ENCODE data around the gene PIK3CG. TPM values are rescaled to one million over a fixed set of nuclear protein-coding genes. Genes with fewer than 3 reads are reported as not detected.
A peak's percentile ranks its signal among the peaks of the same experiment; 100 is the strongest.
"Not testable (repeated sequence)": the region's sequence is repeated elsewhere in the genome, so short reads cannot be mapped to it uniquely, and the experiment has no call there.

PIK3CG gene
- total RNA-seq, 1 donor from 2014 or later, result 4.1 TPM

DNA sequence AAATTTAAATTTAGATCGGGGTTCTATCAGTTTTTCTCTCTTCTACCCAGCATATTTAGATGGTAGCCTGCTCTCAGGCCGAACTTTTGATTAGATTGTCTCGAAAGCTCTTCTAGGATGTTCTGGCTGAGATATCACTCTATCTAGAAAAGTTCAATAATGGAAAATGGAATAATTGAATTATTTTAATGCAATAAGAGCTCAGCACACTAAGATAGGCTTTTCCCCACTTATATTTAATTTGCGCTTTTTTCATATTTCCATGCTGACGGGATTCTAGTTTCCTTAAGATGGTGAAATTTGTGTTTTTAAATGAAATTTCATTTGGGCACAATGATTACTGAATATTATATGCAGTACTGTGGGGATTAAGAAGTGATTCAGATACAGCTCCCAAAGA, 73.7 kb downstream of the PIK3CG start:
- DNase-seq, result no peak

DNA sequence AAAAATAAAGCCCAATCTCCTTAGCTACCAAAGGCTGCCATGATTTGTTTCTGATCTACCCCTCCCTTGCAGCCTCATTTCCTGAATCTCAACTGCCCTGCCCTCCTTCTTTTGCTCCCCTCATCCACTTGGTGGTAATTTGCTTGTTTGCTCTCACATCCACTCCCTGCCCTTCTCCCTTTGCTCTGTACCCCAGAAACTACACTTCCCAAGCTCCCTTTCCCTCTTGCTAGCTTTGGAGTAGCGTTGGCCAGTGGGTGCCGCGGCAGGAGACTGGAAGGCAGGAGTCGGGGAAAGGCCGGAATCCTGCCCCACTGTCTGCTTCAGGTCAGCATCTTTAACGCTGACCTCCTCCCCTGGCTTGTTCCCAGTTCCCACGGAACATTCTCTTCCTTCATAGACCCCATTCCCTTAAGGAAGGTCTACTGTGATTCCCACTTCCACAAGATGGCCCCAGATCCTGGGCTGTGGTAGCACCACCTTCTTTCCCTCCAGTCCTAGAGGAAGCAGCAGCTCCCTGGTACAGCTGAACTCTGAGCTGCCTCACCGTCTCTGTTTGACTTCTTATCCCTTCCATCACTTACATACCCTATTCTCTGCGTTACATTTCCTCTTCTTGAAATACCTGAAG, 79.1 kb downstream of the PIK3CG start:
- DNase-seq, result no peak

DNA sequence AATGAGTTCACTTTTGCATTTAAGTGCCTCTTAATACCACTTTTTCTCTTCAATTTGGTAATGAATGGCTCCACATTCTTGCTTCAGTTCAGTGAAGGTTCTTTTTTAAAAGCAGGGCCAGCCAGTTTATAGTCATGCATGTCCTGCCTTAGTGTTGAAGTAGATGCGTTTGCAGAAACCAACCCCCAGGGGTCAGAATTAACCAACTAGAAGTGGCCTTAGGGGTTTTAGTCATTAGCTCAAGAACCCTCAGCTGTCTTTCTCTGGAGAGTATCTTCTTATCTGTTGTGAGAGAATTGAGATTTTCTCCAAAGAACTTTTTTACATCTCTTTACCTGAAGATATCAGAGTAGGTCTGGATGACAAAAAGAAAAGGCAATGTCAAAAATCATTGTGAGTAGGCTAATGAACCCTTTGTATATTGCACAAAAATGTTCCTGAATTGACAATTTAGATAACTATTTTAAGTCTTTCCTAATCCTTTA, 82.2 kb downstream of the PIK3CG start:
- DNase-seq, result peak; percentile 91

DNA sequence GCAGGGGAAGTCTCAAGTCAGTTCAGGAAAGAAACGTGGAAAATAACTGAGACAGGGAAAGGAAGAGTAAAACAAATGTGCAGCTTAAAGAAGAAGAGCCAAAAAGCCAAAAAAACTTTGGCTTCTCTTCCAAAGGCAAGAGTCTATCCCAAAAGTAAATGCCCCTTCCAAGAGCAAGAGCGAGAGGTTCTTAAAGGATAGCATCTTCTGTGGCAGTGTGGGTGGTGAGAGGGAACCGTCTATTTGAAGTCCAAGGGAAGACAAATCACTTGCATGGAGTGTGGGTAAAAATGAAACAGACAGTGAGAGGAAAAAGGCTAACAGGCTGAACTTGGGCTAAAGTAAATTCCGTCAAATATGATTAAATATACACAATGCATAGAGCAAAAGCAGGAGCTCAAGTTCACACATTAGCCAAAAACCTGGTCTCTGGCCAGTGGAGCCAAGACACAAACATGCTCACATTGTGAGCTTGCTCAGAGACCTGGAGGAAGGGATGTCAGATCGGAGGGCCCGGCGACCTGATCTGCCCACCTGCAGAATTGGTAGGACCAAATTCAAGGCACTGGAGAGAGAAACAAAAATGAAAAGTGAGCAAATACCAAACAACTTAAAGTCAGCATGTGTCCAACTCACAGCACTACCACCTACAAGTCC, 87.0 kb downstream of the PIK3CG start:
- DNase-seq, result no peak

DNA sequence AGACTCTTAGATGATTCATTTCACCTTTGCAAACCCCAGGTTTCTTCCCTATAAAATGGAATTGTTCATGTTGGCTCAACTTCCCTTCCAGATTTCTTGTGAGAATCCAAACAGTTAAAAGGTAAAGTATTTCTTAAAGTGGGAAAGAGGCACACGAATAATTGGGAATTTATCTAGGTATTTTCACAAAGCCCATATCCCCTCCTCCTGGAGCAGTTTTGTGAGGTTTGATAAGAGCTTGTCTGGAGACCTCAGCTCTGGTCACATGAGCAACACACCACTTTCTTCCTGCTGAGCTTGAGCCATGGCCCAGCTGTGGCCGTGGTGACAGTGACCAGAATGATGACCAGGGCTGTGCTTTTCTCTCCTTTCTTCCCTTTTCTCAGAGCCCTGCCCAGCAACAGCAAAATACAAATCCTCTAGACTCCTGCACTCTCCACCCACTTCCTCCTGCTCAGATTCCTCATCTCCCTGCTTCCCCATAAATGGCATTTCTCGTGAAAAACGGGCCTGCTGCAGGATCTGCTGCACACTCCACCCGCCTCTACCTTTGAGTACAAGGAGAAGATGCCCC, 87.7 kb downstream of the PIK3CG start:
- no peak for DNase-seq

DNA sequence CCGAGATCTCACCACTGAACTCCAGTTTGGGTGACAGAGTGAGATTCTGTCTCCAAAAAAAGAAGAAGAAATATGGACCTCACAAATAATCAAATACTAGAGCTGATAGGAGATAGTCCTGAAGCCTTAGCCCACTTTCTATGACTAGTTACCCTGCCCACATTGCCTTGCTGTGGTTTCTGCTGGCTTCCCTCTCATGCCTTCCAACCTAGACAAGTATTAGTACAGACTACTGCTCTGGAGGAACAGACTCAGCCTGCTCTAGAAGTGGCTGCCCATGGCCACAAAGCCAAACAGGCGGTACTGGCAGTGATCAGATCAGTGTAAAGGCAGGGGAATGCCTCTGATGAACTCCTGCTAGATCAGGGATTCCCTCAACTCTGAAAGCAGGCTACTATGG, 89.8 kb downstream of the PIK3CG start:
- DNase-seq, result no peak

DNA sequence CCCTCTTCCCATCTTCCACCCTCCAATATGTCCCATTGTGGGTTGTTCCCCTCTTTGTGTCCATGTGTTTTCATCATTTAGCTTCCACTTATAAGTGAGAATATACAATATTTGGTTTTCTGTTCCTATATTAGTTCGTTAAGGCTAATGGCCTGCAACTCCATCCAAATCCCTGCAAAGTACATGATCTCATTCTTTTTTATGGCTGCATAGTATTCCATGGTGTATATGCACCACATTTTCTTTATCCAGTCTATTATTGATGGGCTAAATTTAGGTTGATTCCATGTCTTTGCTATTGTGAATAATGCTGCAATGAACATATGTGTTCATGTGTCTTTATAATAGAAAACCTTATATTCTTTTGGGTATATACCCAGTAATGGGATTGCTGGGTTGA, 90.8 kb downstream of the PIK3CG start:
- DNase-seq, result not testable (repeated sequence)

Other genes with a start within 250 kb of the PIK3CG start
- 73.2 and 99.6 TPM in 2 replicates for gene CCDC71L, start 204.1 kb upstream of the PIK3CG start, total RNA-seq
- gene PRKAR2B, start 179.4 kb downstream of the PIK3CG start, total RNA-seq, result 38.5 and 57.2 TPM in 2 replicates